Erythroblast (primary cell): ENCODE measurements around the gene DYNC1I1.

Experiments
- DNase-seq, 2 experiments: peaks; one replicate each; lab custom pipeline; 2025; lab: John Stamatoyannopoulos, UW
- GATA1 ChIP-seq: IDR thresholded peaks from 2 replicates; pipeline ENCODE4 v1.6.1; 2011; ENCODE audit warnings: low read depth, mild to moderate bottlenecking, control low read depth, low read length, moderate library complexity
- POLR2A ChIP-seq: IDR thresholded peaks from 2 replicates; pipeline ENCODE4 v1.6.1; 2011; ENCODE audit warnings: mild to moderate bottlenecking, low read length

The DYNC1I1 gene

DNA sequence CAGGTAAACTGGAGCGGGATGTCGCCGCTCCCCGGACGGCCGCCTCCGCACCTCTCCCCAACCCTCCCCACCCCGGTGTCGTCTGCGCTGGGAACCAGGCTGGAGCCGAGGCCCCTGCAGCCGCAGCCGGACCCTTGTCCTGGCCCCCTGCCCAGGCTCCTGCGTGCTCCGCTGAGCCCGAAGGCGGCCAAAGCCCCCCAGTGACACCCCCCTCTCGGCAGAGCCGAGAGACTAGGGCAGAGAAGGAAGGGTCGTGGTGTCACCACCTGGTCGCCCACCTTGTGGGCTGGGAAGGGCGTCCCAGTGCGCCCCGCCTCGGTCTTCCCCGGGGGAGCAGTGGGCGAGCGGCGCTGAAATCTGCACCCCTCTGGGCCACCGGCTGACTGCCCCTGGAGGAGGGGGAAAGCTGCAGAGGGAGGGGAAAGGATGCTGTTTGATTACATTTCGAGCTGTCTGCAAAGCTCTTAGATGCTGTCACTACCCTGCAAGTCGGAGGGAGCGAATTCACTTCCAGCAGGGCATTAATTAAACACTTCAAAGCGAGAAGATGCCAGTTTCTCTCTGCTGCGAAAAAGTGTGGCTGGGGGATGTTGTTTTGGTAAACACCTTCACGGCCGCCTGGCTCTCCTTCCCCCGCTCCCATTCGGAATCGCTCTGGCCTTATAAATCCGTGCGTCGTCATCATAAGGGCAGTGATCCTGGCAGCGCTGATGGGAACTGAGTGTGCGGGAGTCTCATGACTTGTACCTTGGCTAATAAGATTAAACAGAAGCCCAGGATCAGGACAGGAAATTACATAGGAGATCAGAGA is 622 bp downstream of the DYNC1I1 start:
- TF ChIP-seq POLR2A, result no peak
- TF ChIP-seq GATA1, result no peak
- DNase-seq, result no peak

DNA sequence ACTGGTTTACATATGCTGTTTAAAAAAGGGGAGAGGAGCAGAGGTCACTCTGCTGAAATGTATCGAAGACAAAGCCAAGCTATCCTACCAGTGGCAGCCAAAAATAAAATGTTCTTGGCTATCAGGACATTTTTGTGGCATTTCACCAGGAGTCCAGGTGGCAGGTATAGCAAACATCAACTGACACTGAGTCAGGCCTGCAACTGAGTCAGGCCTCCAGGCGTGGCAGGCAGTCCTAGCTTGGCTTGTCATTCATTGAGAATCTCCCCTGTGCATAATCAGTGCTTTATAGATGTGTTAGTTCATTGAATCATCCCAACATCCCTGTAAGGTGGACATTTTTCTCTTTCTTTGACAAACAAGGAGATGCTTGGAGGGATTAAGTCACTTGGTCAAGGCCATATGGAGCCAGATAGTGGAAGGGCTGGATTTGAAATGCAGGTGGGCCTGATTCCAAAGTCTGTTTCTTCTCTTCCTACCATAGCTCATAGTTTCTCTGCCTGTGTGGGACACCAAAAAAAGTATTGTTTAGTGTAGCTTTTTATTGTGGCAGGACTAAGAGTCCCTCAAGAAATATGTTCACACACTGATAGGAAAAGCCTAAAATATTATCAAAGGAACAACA is 4.3 kb downstream of the DYNC1I1 start:
- TF ChIP-seq POLR2A (no peak), GATA1 (no peak)
- DNase-seq, result no peak

- DNase-seq, result no peak
- TF ChIP-seq POLR2A (no peak), GATA1 (no peak)
Observed at GRCh38 chr7:95777269-95777668, 4.9 kb downstream of the DYNC1I1 start.

DNA sequence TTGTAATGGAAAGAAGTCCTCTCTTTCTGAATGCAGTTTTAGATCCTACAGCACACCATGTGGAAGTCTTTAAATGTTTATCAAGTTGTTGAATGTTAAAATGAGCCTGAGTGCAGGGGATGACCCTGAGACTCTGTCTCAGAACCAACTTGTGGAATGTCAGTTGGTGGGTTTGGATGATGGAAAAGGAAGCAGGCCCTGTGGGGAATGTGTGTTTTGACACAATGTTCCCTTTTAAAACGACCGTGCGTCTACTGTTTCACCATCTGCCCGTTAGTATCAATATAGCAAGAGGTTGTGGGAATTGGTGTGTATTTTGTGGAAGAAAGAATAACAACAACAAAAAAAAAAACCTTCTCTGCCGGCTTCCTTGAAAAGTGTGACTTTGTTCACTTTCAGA is 8.3 kb downstream of the DYNC1I1 start:
- no peak for TF ChIP-seq POLR2A
- TF ChIP-seq GATA1, result no peak

DNA sequence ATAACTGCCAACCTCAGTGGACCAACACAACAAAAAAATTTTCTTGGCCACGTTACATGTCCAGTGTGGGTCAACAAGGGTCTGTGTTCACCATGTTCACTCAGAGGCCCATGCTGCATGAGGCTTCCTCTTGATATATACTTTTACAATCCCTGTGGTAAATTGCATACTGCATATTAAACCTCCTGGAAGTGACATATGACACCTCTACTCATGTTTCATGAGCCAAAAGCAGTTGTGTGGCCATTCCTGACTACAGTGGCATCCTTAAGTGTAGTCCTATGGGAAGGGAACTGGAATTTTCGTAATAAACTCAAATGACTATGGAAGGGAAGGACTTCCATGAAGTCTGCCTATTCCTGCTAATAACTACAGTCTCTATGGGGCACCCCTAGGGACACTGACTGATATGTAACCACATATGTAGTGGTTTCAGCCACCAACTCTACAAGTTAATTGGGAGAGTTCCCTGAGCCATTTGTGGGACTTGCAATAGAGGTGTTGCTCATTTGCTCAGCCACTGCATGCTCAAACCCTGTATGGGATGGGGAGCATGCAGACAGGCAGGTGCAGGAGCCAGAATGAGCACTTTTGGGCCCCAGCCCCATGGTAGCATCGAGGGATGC is 9.7 kb downstream of the DYNC1I1 start:
- TF ChIP-seq GATA1 (no peak), POLR2A (no peak)
- DNase-seq, result no peak

More for the DNA sequence above, 8.3 kb downstream of the DYNC1I1 start:
- DNase-seq, result no peak

GRCh38 chr7:95784796-95785195 is 12.4 kb downstream of the DYNC1I1 start:
- TF ChIP-seq GATA1, result no peak
- TF ChIP-seq POLR2A, result no peak
- DNase-seq, result no peak

GRCh38 chr7:95788258-95788657 is 15.9 kb downstream of the DYNC1I1 start:
- no peak for DNase-seq
- TF ChIP-seq POLR2A (no peak), GATA1 (no peak)

DNA sequence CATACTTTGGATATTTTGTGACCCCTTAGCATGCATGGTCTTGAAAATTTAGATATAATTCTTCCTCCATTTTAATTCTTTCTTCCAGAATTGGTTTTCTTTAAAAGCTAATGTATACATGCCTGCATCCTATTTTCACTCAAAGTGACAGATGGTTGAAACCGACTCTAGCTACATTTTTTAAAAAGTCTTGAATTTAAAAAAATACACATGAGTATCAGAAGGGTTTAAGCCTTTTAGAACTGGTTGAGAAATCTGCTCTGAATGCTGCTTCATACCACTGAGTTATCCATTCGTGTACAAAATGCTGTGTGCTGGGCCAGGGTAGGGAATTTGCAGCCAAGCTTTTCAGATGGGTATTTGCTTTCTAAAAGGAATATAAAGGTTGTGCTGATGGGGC is 16.5 kb downstream of the DYNC1I1 start:
- no peak for DNase-seq
- TF ChIP-seq POLR2A, result no peak
- TF ChIP-seq GATA1, result no peak

DNA sequence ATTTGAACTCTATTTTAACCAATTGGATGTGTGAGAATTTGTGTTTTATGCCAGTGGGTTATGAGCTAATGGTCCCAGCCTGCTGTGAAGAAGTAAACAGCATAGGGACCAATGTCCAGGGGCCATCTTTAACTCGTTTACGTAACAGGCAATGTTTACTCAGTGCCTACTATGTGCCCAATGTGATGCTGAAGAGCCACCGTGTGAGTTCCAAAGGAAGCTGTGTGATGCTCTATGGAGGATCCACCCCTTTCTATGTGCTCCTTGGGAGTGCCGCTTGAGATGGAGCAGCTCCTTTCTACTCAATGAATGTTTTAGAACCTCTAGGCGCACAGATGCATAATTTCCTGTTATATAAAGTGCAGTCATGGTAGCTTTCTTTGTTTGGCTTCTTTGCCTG is 21.3 kb downstream of the DYNC1I1 start:
- DNase-seq, result no peak
- no peak for TF ChIP-seq GATA1
- no peak for TF ChIP-seq POLR2A

DNA sequence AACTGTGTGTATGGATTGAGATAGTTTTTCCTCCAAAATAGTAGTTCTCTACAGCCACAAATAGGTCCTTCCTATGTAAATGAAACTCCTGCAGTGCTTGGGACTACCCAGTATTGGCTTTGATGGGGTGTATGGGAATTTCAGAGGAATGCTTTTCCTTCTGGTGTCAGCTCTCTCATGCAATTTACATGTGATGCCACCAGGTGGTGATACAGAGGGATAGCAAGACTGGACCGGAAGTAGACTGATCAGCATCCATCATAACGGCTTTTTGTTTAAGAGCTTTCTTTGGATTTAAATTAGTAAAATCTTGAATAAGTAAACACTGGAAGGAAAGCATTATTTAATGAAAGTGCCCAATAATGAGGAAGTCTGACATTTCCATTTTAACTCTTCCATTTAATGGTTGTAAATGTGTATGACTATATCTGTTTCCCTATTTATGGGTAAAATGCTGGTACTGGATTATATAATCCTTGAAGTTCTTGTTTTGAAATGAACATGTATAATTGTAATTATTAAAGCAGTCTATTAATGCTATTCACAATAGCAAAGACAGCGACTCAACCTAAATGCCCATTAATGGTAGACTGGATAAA is 22.7 kb downstream of the DYNC1I1 start:
- TF ChIP-seq GATA1 (no peak), POLR2A (no peak)
- peak; percentile 13 to 31 for DNase-seq

DNA sequence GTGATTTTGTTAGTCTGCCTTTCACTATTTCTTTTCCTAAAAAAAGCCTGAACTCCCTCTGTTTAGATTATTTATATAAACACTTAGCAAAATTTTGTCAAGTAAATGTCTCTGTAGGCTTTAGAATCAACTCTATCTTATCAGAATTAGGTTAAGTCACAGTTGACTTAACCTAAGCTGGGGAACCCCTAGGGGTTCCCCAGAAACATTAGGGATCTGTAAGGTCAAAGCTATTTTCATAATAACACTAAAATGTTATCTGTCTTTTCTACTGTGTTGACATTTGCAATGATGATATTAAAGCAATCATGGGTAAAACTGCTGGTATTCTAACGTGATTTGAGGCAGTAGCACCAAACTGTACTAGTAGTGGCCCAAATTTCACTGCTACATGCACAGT is 24.3 kb downstream of the DYNC1I1 start:
- no peak for DNase-seq
- TF ChIP-seq GATA1 (no peak), POLR2A (no peak)

DNA sequence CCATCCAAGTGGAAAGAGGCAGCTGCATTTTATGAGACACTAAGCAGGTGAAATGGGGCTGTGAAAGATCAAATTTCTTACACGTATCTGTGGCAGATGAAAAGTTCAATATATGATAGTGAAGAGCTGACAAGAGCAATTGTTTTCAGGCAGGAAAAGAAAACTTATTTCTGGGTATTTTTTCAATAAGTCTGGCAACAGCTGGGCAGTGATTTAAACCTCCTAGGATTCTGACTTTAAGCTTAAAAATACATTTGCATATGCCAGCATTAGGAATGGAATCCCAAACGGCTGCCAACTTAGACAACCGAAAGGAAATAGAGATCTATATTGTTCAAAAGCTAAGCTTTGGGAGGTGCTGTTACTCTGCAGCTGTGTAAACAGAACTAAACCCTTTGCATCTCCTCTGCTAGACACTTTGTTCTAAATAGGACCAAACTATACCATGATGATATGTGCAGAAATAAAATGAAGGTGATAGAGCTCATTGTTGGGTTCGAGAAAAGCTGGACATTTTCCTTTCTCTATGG is 26.1 kb downstream of the DYNC1I1 start:
- TF ChIP-seq GATA1, result no peak
- TF ChIP-seq POLR2A, result no peak
- DNase-seq, result no peak

DNA sequence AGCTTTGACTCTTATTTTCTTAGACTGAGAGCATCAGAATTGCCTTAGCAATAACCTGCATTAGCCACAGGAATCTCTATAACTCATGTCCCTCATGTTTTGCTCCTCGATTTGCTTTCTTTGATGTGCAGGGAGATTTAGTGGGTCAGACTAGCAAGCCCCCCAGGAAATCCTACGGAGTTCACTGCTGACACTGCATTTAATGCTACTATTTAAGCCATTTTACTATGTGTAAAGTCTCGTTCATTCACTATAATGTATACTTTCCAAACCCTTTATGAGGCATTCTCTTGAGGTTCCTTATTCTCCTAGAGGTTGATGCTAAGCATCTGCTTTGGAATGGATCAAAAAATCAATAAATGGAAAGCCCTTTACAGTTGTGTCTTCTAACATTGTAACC is 28.4 kb downstream of the DYNC1I1 start:
- TF ChIP-seq POLR2A, result no peak
- TF ChIP-seq GATA1, result no peak
- DNase-seq, result no peak
